GM19351 (cell line): Measurements from ENCODE around the gene PHYHIPL.

Experiments used
- ATAC-seq: cut with Tn5 transposase; IDR thresholded peaks from one replicate; pipeline ENCODE4 v1.9.1; 2021; ENCODE audit warnings: mild to moderate bottlenecking, moderate library complexity; ENCODE audit not compliant: unreplicated experiment

PHYHIPL gene

DNA sequence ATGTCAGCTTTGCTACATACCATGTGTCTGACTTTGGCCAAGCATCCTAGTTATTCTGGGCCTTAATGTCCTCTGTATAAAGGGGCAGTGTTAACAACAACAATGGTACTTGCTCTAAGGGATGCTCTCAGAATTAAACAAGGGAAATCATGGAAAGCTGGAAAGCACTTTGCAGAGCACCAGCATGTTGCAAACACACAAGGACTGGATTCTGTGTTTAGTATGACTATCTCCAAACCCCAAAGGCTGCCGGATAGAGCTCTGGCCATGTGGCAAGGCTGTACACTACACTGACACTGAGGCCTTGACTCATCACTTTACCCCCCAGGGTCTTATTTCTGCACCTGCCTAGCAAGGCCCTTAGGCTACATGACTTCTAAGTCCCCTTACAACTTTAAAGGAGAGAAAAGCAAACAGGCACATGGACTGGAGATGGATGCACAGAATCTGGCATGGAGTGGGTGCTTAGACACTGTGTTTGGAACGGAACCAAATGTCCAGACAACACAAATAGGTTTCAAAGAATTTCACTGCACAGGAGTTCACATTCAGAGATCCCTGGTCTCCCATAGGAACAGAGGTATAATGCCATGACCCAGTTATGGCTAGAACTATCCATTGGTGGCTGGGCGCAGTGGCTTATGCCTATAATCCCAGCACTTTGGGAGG lies 111.3 kb downstream of the PHYHIPL start:
- no peak for ATAC-seq

DNA sequence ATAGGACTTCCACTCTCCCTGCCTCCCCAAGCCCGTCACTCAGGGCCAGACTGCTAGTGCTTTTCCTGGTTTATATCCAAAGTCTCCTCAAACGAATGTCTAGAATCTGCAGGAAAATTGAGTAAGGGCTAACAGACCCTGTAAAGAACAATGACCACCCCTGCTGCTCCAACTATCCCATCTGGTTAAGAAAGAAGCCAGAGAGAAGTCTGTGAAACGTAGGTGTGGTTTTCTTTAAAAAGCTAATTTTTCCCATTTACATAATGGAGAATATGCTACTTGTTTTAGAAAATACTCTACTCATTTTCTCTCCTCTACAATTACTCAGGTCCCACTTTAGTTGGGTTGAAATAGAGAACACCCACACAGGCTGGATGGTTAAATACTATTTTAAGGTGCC lies 113.4 kb downstream of the PHYHIPL start:
- ATAC-seq, result no peak

DNA sequence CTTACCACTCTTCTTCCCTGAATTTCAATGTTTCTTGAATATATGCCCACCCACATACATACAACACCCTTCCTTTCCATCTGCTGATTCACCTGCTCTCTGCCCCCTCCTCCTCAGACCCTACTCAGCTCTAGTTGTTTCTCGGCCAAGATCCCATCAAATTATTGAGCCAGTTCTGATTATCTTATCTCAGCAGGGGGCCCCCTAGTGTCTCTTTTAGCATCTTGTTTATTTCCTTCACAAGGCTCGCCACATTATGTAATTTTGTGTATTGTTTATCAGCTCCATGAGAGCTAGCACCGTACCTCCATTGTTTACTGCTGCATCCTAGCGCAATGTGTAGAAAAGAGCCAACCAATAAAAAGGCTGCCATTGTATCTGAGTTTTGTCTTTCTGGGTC lies 114.0 kb downstream of the PHYHIPL start:
- ATAC-seq, result no peak
